Central memory CD8-positive, alpha-beta T cell (primary cell): ENCODE results near the gene BZW1.

Source experiments
- ATAC-seq: fragments of 150-1000 bp; cut with Tn5 transposase; replicated peaks from 2 replicates; pipeline ENCODE4 v1.10.0; 2022; ENCODE audit warnings: mild to moderate bottlenecking, moderate FRiP score, moderate number of reproducible peaks; ENCODE audit not compliant: poor library complexity, severe bottlenecking; ENCODE audit errors: extremely low read depth
- DNase-seq, 2 donors: peaks; one replicate each; pipeline ENCODE4 v3.0.0; 2021; ENCODE audit warnings: low spot score in 2 of 2
- H3K27ac Mint-ChIP-seq: one replicate; pipeline ENCODE4 v1.8.0; 2022; ENCODE audit warnings: low read depth, mild to moderate bottlenecking, moderate library complexity, mixed read lengths
- H3K27me3 Mint-ChIP-seq: one replicate; pipeline ENCODE4 v1.8.0; 2022; ENCODE audit warnings: mixed read lengths
- H3K36me3 Mint-ChIP-seq: one replicate; pipeline ENCODE4 v1.8.0; 2022; ENCODE audit warnings: mild to moderate bottlenecking, moderate library complexity, mixed read lengths; ENCODE audit not compliant: insufficient read depth
- H3K4me1 Mint-ChIP-seq: one replicate; pipeline ENCODE4 v1.8.0; 2022; ENCODE audit warnings: mixed read lengths
- H3K4me3 Mint-ChIP-seq: one replicate; pipeline ENCODE4 v1.8.0; 2022; ENCODE audit warnings: mild to moderate bottlenecking, moderate library complexity, mixed read lengths
- H3K9me3 Mint-ChIP-seq: one replicate; pipeline ENCODE4 v1.8.0; 2022; ENCODE audit warnings: mixed read lengths

BZW1 gene

GRCh38 chr2:200811333-200812121, at the start of gene BZW1:
BZW1 (plus strand) TSS chr2:200811910; CDS start chr2:200813218, 1,308 bp downstream.
- H3K4me3 Mint-ChIP-seq, result peak within 1 kb of the TSS; percentile 100

GRCh38 chr2:200762127-200762526, 49.6 kb upstream of the BZW1 start:
- Mint-ChIP-seq H3K4me3 (no peak overlapping the region), H3K27me3 (peaks cover 23% of the 10 kb centered on the region), H3K9me3 (no peaks in the 10 kb centered on the region), H3K36me3 (no peaks in the 10 kb centered on the region), H3K27ac (no peak overlapping the region), H3K4me1 (no peaks in the 10 kb centered on the region)
- DNase-seq (no peak), ATAC-seq (no peak)

More at GRCh38 chr2:200811333-200812121, at the start of gene BZW1:
- H3K36me3 Mint-ChIP-seq, result peaks cover 56% of the 10 kb centered on the region
- H3K27me3 Mint-ChIP-seq, result no peaks in the 10 kb centered on the region
- peak within 1 kb of the TSS; percentile 99 for H3K27ac Mint-ChIP-seq
- no peaks in the 10 kb centered on the region for H3K9me3 Mint-ChIP-seq
- ATAC-seq (peak; percentile 84), DNase-seq (peak; percentile 91 to 97)
- H3K4me1 Mint-ChIP-seq, result peaks cover 49% of the 10 kb centered on the region

- no peak overlapping the region for H3K27ac Mint-ChIP-seq
- no peak overlapping the region for H3K4me3 Mint-ChIP-seq
- H3K4me1 Mint-ChIP-seq, result no peaks in the 10 kb centered on the region
- H3K27me3 Mint-ChIP-seq, result peaks cover 16% of the 10 kb centered on the region
- H3K9me3 Mint-ChIP-seq, result no peaks in the 10 kb centered on the region
- ATAC-seq, result no peak
- H3K36me3 Mint-ChIP-seq, result no peaks in the 10 kb centered on the region
- no peak for DNase-seq
Observed at GRCh38 chr2:200763422-200763821, 48.3 kb upstream of the BZW1 start.

- Mint-ChIP-seq H3K36me3 (no peaks in the 10 kb centered on the region), H3K27ac (no peak overlapping the region), H3K27me3 (peaks cover 8% of the 10 kb centered on the region), H3K4me1 (no peaks in the 10 kb centered on the region), H3K9me3 (no peaks in the 10 kb centered on the region), H3K4me3 (no peak overlapping the region)
- ATAC-seq (peak; percentile 49), DNase-seq (no peak)
Observed at GRCh38 chr2:200765139-200765951, 46.4 kb upstream of the BZW1 start.

GRCh38 chr2:200765995-200766660, 45.6 kb upstream of the BZW1 start:
- peaks cover 14% of the 10 kb centered on the region for H3K27me3 Mint-ChIP-seq
- no peaks in the 10 kb centered on the region for H3K36me3 Mint-ChIP-seq
- no peak overlapping the region for H3K4me3 Mint-ChIP-seq
- DNase-seq (no peak), ATAC-seq (no peak)
- no peaks in the 10 kb centered on the region for H3K4me1 Mint-ChIP-seq
- no peaks in the 10 kb centered on the region for H3K9me3 Mint-ChIP-seq
- H3K27ac Mint-ChIP-seq, result no peak overlapping the region

- peaks cover 19% of the 10 kb centered on the region for H3K27me3 Mint-ChIP-seq
- no peak overlapping the region for H3K27ac Mint-ChIP-seq
- H3K36me3 Mint-ChIP-seq, result no peaks in the 10 kb centered on the region
- H3K4me1 Mint-ChIP-seq, result no peaks in the 10 kb centered on the region
- DNase-seq, result no peak
- no peak overlapping the region for H3K4me3 Mint-ChIP-seq
- no peak for ATAC-seq
- no peaks in the 10 kb centered on the region for H3K9me3 Mint-ChIP-seq
Observed at GRCh38 chr2:200767111-200767885, 44.4 kb upstream of the BZW1 start.

- Mint-ChIP-seq H3K27me3 (peaks cover 33% of the 10 kb centered on the region), H3K4me1 (no peaks in the 10 kb centered on the region), H3K36me3 (no peaks in the 10 kb centered on the region), H3K4me3 (no peak overlapping the region), H3K27ac (no peak overlapping the region), H3K9me3 (peaks cover 8% of the 10 kb centered on the region)
- no peak for ATAC-seq
- no peak for DNase-seq
Observed at GRCh38 chr2:200770847-200771246, 40.9 kb upstream of the BZW1 start.

GRCh38 chr2:200772620-200773019, 39.1 kb upstream of the BZW1 start:
- ATAC-seq (no peak), DNase-seq (no peak)
- Mint-ChIP-seq H3K9me3 (peaks cover 8% of the 10 kb centered on the region), H3K4me1 (no peaks in the 10 kb centered on the region), H3K27ac (no peak overlapping the region), H3K27me3 (peaks cover 33% of the 10 kb centered on the region), H3K36me3 (no peaks in the 10 kb centered on the region), H3K4me3 (no peak overlapping the region)

- Mint-ChIP-seq H3K27ac (no peak overlapping the region), H3K4me3 (no peak overlapping the region), H3K9me3 (peaks cover 8% of the 10 kb centered on the region), H3K27me3 (peaks cover 33% of the 10 kb centered on the region), H3K4me1 (no peaks in the 10 kb centered on the region), H3K36me3 (no peaks in the 10 kb centered on the region)
- no peak for ATAC-seq
- no peak for DNase-seq
Observed at GRCh38 chr2:200773083-200773482, 38.6 kb upstream of the BZW1 start.

GRCh38 chr2:200774920-200775319, 36.8 kb upstream of the BZW1 start:
- no peak for DNase-seq
- ATAC-seq, result no peak
- no peaks in the 10 kb centered on the region for H3K36me3 Mint-ChIP-seq
- H3K4me1 Mint-ChIP-seq, result no peaks in the 10 kb centered on the region
- peaks cover 33% of the 10 kb centered on the region for H3K27me3 Mint-ChIP-seq
- no peak overlapping the region for H3K4me3 Mint-ChIP-seq
- H3K9me3 Mint-ChIP-seq, result peaks cover 8% of the 10 kb centered on the region
- H3K27ac Mint-ChIP-seq, result no peak overlapping the region

GRCh38 chr2:200777275-200777674, 34.4 kb upstream of the BZW1 start:
- Mint-ChIP-seq H3K4me3 (no peak overlapping the region), H3K4me1 (no peaks in the 10 kb centered on the region), H3K27ac (no peak overlapping the region), H3K9me3 (peaks cover 8% of the 10 kb centered on the region), H3K27me3 (peaks cover 13% of the 10 kb centered on the region), H3K36me3 (no peaks in the 10 kb centered on the region)
- no peak for ATAC-seq
- no peak for DNase-seq

GRCh38 chr2:200778038-200778437, 33.7 kb upstream of the BZW1 start:
- DNase-seq (no peak), ATAC-seq (no peak)
- Mint-ChIP-seq H3K4me3 (no peak overlapping the region), H3K36me3 (no peaks in the 10 kb centered on the region), H3K9me3 (peaks cover 4% of the 10 kb centered on the region), H3K27me3 (peaks cover 6% of the 10 kb centered on the region), H3K4me1 (no peaks in the 10 kb centered on the region), H3K27ac (no peak overlapping the region)
